ENCODE results near the gene ADAMTSL5. TPM values are rescaled to one million over a fixed set of nuclear protein-coding genes. Genes with fewer than 3 reads are reported as not detected.
A peak's percentile ranks its signal among the peaks of the same experiment; 100 is the strongest.

Gene ADAMTSL5
- total RNA-seq, 4 donors from 2014 or later = 13.5 to 20.8 (median 18.8) TPM

- no peaks in the 10 kb centered on the region for H3K36me3 ChIP-seq
- H3K4me1 ChIP-seq = peaks cover 41 to 73% (median 44%) of the 10 kb centered on the region in 3 donors
- no peak for TF ChIP-seq POLR2A (IDR thresholded peaks at IDR 0.05)
- TF ChIP-seq CTCF (IDR thresholded peaks at IDR 0.05) = no peak
- intact Hi-C loops (cut with DNase I) = no loop called here
- WGBS, 2 donors = 42 to 63% methylated on average over 3 to 9 of the region's 22 CpGs
- H3K4me3 ChIP-seq = peak overlapping the region; percentile 49 to 77 (median 60)
- DNase-seq = no peak
- H3K27me3 ChIP-seq = peaks cover 0 to 48% (median 0%) of the 10 kb centered on the region in 4 donors
- no peaks in the 10 kb centered on the region for H3K9me3 ChIP-seq
- H3K27ac ChIP-seq = peak overlapping the region; percentile 88 to 91 (median 89)
Measured at GRCh38 chr19:1511318-1512317, 1.2 kb downstream of the ADAMTSL5 start.

- 25 to 28% methylated on average over 6 to 8 of the region's 9 CpGs for WGBS, 2 donors
- Histone ChIP-seq H3K27me3 (peaks cover 0 to 43% (median 0%) of the 10 kb centered on the region in 4 donors), H3K27ac (peak overlapping the region; percentile 81 to 91 (median 87)), H3K4me1 (peaks cover 41 to 73% (median 44%) of the 10 kb centered on the region in 3 donors), H3K4me3 (peak overlapping the region in 2 of 4 donors; percentile 47 to 68), H3K36me3 (peaks cover 0 to 6% (median 0%) of the 10 kb centered on the region in 3 donors), H3K9me3 (no peaks in the 10 kb centered on the region)
- intact Hi-C loops (cut with DNase I) = no loop called here
- TF ChIP-seq CTCF (IDR thresholded peaks at IDR 0.05) (no peak), POLR2A (IDR thresholded peaks at IDR 0.05) (no peak)
- no peak for DNase-seq
Measured at GRCh38 chr19:1510807-1511206, 2.0 kb downstream of the ADAMTSL5 start.

- no peaks in the 10 kb centered on the region for H3K9me3 ChIP-seq
- WGBS, 2 donors = 36% methylated on average over 12 of the region's 25 CpGs; no CpG with 5 or more reads in 1 of the 2 donors
- H3K27ac ChIP-seq = peak overlapping the region; percentile 81 to 91 (median 87)
- intact Hi-C loops (cut with DNase I) = no loop called here
- TF ChIP-seq POLR2A (IDR thresholded peaks at IDR 0.05) (no peak), CTCF (IDR thresholded peaks at IDR 0.05) (no peak)
- H3K4me1 ChIP-seq = peaks cover 41 to 73% (median 44%) of the 10 kb centered on the region in 3 donors
- H3K36me3 ChIP-seq = peaks cover 0 to 10% (median 0%) of the 10 kb centered on the region in 3 donors
- peaks cover 0 to 43% (median 0%) of the 10 kb centered on the region in 4 donors for H3K27me3 ChIP-seq
- peak overlapping the region in 2 of 4 donors; percentile 33 to 47 for H3K4me3 ChIP-seq
- DNase-seq = no peak
Measured at GRCh38 chr19:1510442-1510806, 2.4 kb downstream of the ADAMTSL5 start.

GRCh38 chr19:1509602-1510441 lies 3.0 kb downstream of the ADAMTSL5 start:
- H3K36me3 ChIP-seq = peaks cover 0 to 16% (median 0%) of the 10 kb centered on the region in 3 donors
- WGBS, 2 donors = 28 to 33% methylated on average over 7 to 9 of the region's 11 CpGs
- H3K4me1 ChIP-seq = peaks cover 41 to 73% (median 44%) of the 10 kb centered on the region in 3 donors
- H3K4me3 ChIP-seq = peak overlapping the region in 2 of 4 donors; percentile 33 to 47
- TF ChIP-seq POLR2A (IDR thresholded peaks at IDR 0.05) (no peak), CTCF (IDR thresholded peaks at IDR 0.05) (no peak)
- peaks cover 0 to 38% (median 0%) of the 10 kb centered on the region in 4 donors for H3K27me3 ChIP-seq
- H3K27ac ChIP-seq = peak overlapping the region; percentile 81 to 91 (median 87)
- no peak for DNase-seq
- H3K9me3 ChIP-seq = no peaks in the 10 kb centered on the region
- intact Hi-C loops (cut with DNase I) = no loop called here

Data from esophagus squamous epithelium (tissue), 5 donors.